ENCODE measurements around the gene CEMP1.

CEMP1 gene

GRCh38 chr16:2500430-2500917 is 30.7 kb downstream of the CEMP1 start:
- no peak for DNase-seq

GRCh38 chr16:2499890-2500429 is 31.2 kb downstream of the CEMP1 start:
- DNase-seq = no peak

GRCh38 chr16:2499454-2499853 is 31.8 kb downstream of the CEMP1 start:
- no peak for DNase-seq

- no peak for DNase-seq
These were observed 32.5 kb downstream of the CEMP1 start for GRCh38 chr16:2498531-2499253.

GRCh38 chr16:2497695-2498484 is 33.3 kb downstream of the CEMP1 start:
- no peak for DNase-seq

- no peak for DNase-seq
These were observed 34.0 kb downstream of the CEMP1 start for GRCh38 chr16:2497116-2497630.

GRCh38 chr16:2496223-2497115 is 34.7 kb downstream of the CEMP1 start:
- DNase-seq = no peak

- no peak for DNase-seq
These were observed 36.2 kb downstream of the CEMP1 start for GRCh38 chr16:2495041-2495440.

- DNase-seq = no peak
These were observed 36.6 kb downstream of the CEMP1 start for GRCh38 chr16:2494616-2495015.

- no peak for DNase-seq
These were observed 37.6 kb downstream of the CEMP1 start for GRCh38 chr16:2493605-2494004.

GRCh38 chr16:2492292-2492691 is 38.9 kb downstream of the CEMP1 start:
- DNase-seq = no peak

GRCh38 chr16:2490190-2491105 is 40.8 kb downstream of the CEMP1 start:
- DNase-seq = no peak

- no peak for DNase-seq
These were observed 41.6 kb downstream of the CEMP1 start for GRCh38 chr16:2489581-2489980.

- DNase-seq = no peak
These were observed 43.2 kb downstream of the CEMP1 start for GRCh38 chr16:2487903-2488531.

GRCh38 chr16:2487517-2487842 is 43.7 kb downstream of the CEMP1 start:
- no peak for DNase-seq

- no peak for DNase-seq
These were observed 44.3 kb downstream of the CEMP1 start for GRCh38 chr16:2486645-2487516.

GRCh38 chr16:2485811-2486507 is 45.2 kb downstream of the CEMP1 start:
- no peak for DNase-seq

GRCh38 chr16:2484898-2485508 is 46.2 kb downstream of the CEMP1 start:
- no peak for DNase-seq
